CD4-positive, CD25-positive, alpha-beta regulatory T cell (primary cell): ENCODE measurements around the gene SLC12A5. TPM values are rescaled to one million over a fixed set of nuclear protein-coding genes. Genes with fewer than 3 reads are reported as not detected.

Experiments used
- ATAC-seq, 2 donors: fragments of 150-1000 bp; cut with Tn5 transposase; one replicate each; pipeline ENCODE4 v1.10.0; 2021; ENCODE audit warnings: low read depth in 2 of 2, moderate number of reproducible peaks in 2 of 2, moderate library complexity in 1 of 2
- DNase-seq, 3 donors: peaks; one replicate each; pipeline versions ENCODE4 v3.0.0 to v3.0.0-alpha.2; 2012 to 2022; ENCODE audit warnings: mixed read lengths in 1 of 3
- H3K27ac ChIP-seq: one replicate; pipeline ENCODE4 v1.7.0; 2013; ENCODE audit warnings: mild to moderate bottlenecking, low read length; ENCODE audit not compliant: insufficient read depth, poor library complexity, severe bottlenecking
- H3K27me3 ChIP-seq: one replicate; pipeline ENCODE4 v1.7.0; 2013; ENCODE audit warnings: low read length; ENCODE audit not compliant: control insufficient read depth, insufficient read depth
- H3K36me3 ChIP-seq: one replicate; pipeline ENCODE4 v1.7.0; 2013; ENCODE audit warnings: mild to moderate bottlenecking, low read length, moderate library complexity; ENCODE audit not compliant: control insufficient read depth, insufficient read depth
- H3K4me1 ChIP-seq: 2 replicates; pipeline ENCODE4 v1.7.0; 2013; ENCODE audit warnings: mild to moderate bottlenecking, low read length; ENCODE audit not compliant: insufficient read depth, control insufficient read depth, poor library complexity, severe bottlenecking
- H3K4me3 ChIP-seq: one replicate; pipeline ENCODE4 v1.7.0; 2013; ENCODE audit warnings: low read depth, mild to moderate bottlenecking, low read length, moderate library complexity
- H3K9me3 ChIP-seq, 2 experiments: 1 replicate in 1 of 2; 2 replicates in 1 of 2; pipeline ENCODE4 v1.7.0; 2013; ENCODE audit warnings: low read length in 2 of 2, mild to moderate bottlenecking in 1 of 2, moderate library complexity in 1 of 2; ENCODE audit not compliant: control insufficient read depth in 2 of 2
- H3K27ac Mint-ChIP-seq, 3 donors: one replicate each; pipeline ENCODE4 v1.8.0; 2020 to 2022; ENCODE audit warnings: mild to moderate bottlenecking in 3 of 3, mixed read lengths in 3 of 3, moderate library complexity in 2 of 3
- H3K27me3 Mint-ChIP-seq: one replicate; pipeline ENCODE4 v1.8.0; 2022; ENCODE audit warnings: mild to moderate bottlenecking, mixed read lengths
- H3K36me3 Mint-ChIP-seq: one replicate; pipeline ENCODE4 v1.8.0; 2020; ENCODE audit warnings: mixed read lengths
- H3K4me1 Mint-ChIP-seq, 4 donors: one replicate each; pipeline ENCODE4 v1.8.0; 2020 to 2022; ENCODE audit warnings: mixed read lengths in 4 of 4, mild to moderate bottlenecking in 1 of 4
- H3K4me3 Mint-ChIP-seq, 4 donors: one replicate each; pipeline ENCODE4 v1.8.0; 2020 to 2022; ENCODE audit warnings: mild to moderate bottlenecking in 4 of 4, mixed read lengths in 4 of 4, moderate library complexity in 3 of 4
- H3K9me3 Mint-ChIP-seq, 7 donors: one replicate each; pipeline ENCODE4 v1.8.0; 2020 to 2022; ENCODE audit warnings: mixed read lengths in 7 of 7, mild to moderate bottlenecking in 3 of 7, moderate library complexity in 2 of 7
- polyA plus RNA-seq, 4 donors: library from polyadenylated mRNA; unstranded; fragments of 300-500 nt; fragmentation: Illumina TruSeq; gene quantifications; one replicate each; pipeline ENCODE4 v1.2.3, GENCODE V29; 2021
- total RNA-seq: library from RNA; stranded (reverse); gene quantifications from one replicate; pipeline ENCODE4 v1.2.3, GENCODE V29; 2022

SLC12A5 gene
- total and polyA plus RNA-seq, 5 donors from 2014 or later, result not detected

DNA sequence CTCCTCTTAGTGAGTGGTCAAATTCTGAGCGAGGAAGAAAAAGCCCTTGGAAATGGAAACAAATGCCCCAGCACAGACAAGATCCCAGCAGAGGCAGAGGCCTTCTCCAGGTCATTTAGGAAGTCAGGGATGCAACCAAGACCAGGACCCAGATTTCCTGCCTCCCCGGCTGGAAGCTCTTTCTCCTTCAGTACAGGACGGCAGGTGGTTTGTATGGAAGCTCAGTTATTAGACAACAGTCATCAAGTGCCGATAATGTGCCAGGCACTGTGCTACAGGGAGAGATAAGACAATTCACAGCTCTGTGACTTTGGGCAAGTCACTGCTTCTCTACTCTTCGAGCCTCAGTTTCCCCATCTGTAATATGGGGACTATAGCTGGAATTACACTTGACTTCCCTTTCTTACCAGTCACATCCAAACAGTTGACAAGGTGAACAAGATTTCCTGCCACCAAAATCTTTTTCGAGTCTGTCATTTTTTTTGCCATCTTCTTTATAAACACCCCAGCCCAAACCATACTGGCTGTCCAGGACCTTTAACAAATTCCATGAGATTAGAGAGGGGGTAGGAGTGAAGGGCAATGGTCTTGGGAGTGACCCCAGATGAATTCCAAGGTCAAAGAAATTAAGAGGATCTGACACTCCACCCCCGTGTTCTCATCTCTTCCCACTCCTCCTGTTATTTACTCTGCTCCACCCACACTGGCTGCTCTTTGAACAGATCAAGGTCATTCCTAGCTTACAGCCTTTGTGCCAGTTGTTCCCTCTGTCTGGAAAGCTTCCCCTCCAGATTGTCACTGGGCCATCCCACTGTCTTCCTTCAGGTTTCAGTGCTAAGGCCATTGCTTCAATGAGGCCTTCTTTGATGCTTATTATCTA lies 14.3 kb upstream of the SLC12A5 start:
- H3K27me3 Mint-ChIP-seq, result peaks cover 58% of the 10 kb centered on the region
- no peaks in the 10 kb centered on the region for H3K9me3 ChIP-seq
- H3K27ac ChIP-seq, result no peak overlapping the region
- no peak overlapping the region for H3K4me3 ChIP-seq
- H3K27me3 ChIP-seq, result peaks cover 11% of the 10 kb centered on the region
- H3K4me3 Mint-ChIP-seq, result peak overlapping the region; percentile 47 to 68 (median 60)
- no peak for ATAC-seq
- H3K36me3 Mint-ChIP-seq, result no peaks in the 10 kb centered on the region
- H3K4me1 ChIP-seq, result peaks cover 41% of the 10 kb centered on the region
- H3K9me3 Mint-ChIP-seq, result peaks cover 0 to 7% (median 0%) of the 10 kb centered on the region in 7 donors
- DNase-seq, result no peak
- H3K36me3 ChIP-seq, result no peaks in the 10 kb centered on the region
- H3K4me1 Mint-ChIP-seq, result peaks cover 10 to 41% (median 29%) of the 10 kb centered on the region in 4 donors
- H3K27ac Mint-ChIP-seq, result peak overlapping the region in 2 of 3 donors; percentile 20 to 76

DNA sequence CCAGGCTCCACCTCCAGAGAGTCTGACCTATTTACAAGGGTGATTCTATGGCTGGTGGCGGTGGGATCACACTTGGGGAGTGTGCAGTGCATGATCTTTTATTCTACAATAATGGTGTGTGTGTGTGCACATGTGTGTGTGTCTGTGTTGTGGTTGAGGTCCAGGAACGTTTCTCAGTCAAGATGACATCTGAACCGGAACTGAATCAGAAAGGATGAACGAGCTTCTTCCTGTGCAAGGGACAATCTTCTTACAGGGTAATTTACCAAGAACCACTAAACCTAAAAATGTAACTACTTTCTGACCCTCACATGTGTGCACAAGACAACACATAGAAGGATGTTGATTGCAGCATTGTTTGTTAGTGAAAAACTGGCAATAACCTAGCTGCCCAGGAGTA lies 11.7 kb upstream of the SLC12A5 start:
- Histone ChIP-seq H3K36me3 (no peaks in the 10 kb centered on the region), H3K27ac (no peak overlapping the region), H3K4me3 (no peak overlapping the region), H3K27me3 (peaks cover 14% of the 10 kb centered on the region), H3K4me1 (peaks cover 27% of the 10 kb centered on the region), H3K9me3 (no peaks in the 10 kb centered on the region)
- H3K27ac Mint-ChIP-seq, result no peak overlapping the region
- H3K36me3 Mint-ChIP-seq, result peaks cover 4% of the 10 kb centered on the region
- peaks cover 0 to 4% (median 0%) of the 10 kb centered on the region in 7 donors for H3K9me3 Mint-ChIP-seq
- peaks cover 43% of the 10 kb centered on the region for H3K27me3 Mint-ChIP-seq
- no peak overlapping the region for H3K4me3 Mint-ChIP-seq
- no peak for ATAC-seq
- H3K4me1 Mint-ChIP-seq, result peaks cover 10 to 34% (median 18%) of the 10 kb centered on the region in 4 donors
- no peak for DNase-seq

DNA sequence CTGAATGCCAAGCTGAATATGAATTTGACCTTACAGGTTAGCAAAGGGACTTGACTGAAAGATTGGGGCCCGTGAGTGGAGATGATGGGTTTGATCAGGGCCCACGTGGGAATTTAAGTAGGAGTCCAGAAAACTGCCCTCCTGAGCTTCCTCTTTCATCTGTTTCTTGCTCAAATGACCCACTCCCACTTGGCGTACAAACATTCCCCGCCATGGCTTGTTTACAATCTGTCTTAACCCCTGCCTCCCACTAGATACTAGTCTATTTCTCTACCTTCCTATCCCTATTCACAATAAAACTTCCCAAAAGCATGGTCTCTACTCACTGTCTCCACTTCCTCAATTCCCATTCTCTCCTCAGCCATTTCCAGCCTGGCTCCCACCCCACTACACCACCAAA lies 10.9 kb upstream of the SLC12A5 start:
- H3K36me3 Mint-ChIP-seq, result peaks cover 4% of the 10 kb centered on the region
- H3K4me1 ChIP-seq, result peaks cover 31% of the 10 kb centered on the region
- ATAC-seq (no peak), DNase-seq (no peak)
- H3K27me3 Mint-ChIP-seq, result peaks cover 41% of the 10 kb centered on the region
- H3K27ac Mint-ChIP-seq, result no peak overlapping the region
- no peaks in the 10 kb centered on the region for H3K36me3 ChIP-seq
- peaks cover 14% of the 10 kb centered on the region for H3K27me3 ChIP-seq
- peaks cover 8 to 34% (median 15%) of the 10 kb centered on the region in 4 donors for H3K4me1 Mint-ChIP-seq
- peak overlapping the region in 1 of 4 donors; percentile 49 for H3K4me3 Mint-ChIP-seq
- no peak overlapping the region for H3K27ac ChIP-seq
- peaks cover 0 to 4% (median 0%) of the 10 kb centered on the region in 7 donors for H3K9me3 Mint-ChIP-seq
- H3K9me3 ChIP-seq, result no peaks in the 10 kb centered on the region
- no peak overlapping the region for H3K4me3 ChIP-seq

DNA sequence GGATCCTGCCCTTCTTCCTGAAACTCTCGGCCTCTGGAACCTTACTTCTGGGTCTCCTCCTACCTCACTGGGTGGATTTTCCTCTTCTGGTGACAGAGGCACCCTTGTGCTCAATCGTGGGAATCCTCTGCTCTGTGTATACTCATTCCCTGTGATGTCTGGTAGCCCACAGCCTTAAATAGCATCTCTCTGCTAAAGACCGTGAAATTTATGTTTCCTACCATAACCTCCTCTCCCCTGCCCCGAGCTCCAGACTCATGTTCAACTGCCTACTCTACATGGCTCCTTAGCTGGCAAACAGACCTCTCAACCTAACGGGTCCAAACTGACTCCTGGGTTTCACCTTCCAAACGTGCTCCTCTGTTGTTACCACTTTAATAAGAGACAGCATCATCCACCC lies 10.4 kb upstream of the SLC12A5 start:
- H3K4me3 Mint-ChIP-seq, result peak overlapping the region in 1 of 4 donors; percentile 49
- peaks cover 45% of the 10 kb centered on the region for H3K27me3 Mint-ChIP-seq
- H3K4me3 ChIP-seq, result no peak overlapping the region
- peaks cover 18% of the 10 kb centered on the region for H3K27me3 ChIP-seq
- peaks cover 0 to 4% (median 0%) of the 10 kb centered on the region in 7 donors for H3K9me3 Mint-ChIP-seq
- no peaks in the 10 kb centered on the region for H3K9me3 ChIP-seq
- peaks cover 28% of the 10 kb centered on the region for H3K4me1 ChIP-seq
- DNase-seq, result no peak
- ATAC-seq, result no peak
- no peak overlapping the region for H3K27ac ChIP-seq
- H3K4me1 Mint-ChIP-seq, result peaks cover 13 to 37% (median 19%) of the 10 kb centered on the region in 4 donors
- no peak overlapping the region for H3K27ac Mint-ChIP-seq
- no peaks in the 10 kb centered on the region for H3K36me3 ChIP-seq
- peaks cover 4% of the 10 kb centered on the region for H3K36me3 Mint-ChIP-seq

DNA sequence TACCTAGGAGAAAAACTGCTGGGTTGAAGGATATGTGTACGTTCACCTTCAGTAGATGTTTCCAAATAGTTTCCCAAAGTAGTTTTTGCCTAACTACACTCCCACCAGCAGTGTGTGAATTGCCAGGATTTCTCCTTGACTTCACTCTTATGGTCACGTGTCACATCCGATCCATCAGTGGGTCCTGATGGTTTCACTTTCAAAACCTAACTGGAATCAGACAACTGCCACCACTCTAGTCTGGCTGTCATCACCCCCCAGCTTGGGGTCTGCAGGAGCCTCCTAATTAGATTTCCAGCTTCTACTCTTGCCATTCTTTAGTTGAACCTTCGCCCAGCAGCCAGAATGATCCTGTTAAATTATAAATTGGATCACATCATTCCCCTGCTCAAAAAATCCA lies 8.5 kb upstream of the SLC12A5 start:
- peaks cover 9 to 27% (median 15%) of the 10 kb centered on the region in 4 donors for H3K4me1 Mint-ChIP-seq
- H3K27ac ChIP-seq, result no peak overlapping the region
- H3K27me3 ChIP-seq, result peaks cover 19% of the 10 kb centered on the region
- ATAC-seq, result no peak
- no peaks in the 10 kb centered on the region for H3K36me3 ChIP-seq
- peaks cover 4% of the 10 kb centered on the region for H3K36me3 Mint-ChIP-seq
- peaks cover 0 to 4% (median 0%) of the 10 kb centered on the region in 7 donors for H3K9me3 Mint-ChIP-seq
- no peak overlapping the region for H3K27ac Mint-ChIP-seq
- no peak overlapping the region for H3K4me3 ChIP-seq
- peak overlapping the region in 1 of 4 donors; percentile 14 for H3K4me3 Mint-ChIP-seq
- peaks cover 47% of the 10 kb centered on the region for H3K27me3 Mint-ChIP-seq
- peaks cover 21% of the 10 kb centered on the region for H3K4me1 ChIP-seq
- H3K9me3 ChIP-seq, result no peaks in the 10 kb centered on the region
- DNase-seq, result peak in 1 of 3 donors; percentile 40

DNA sequence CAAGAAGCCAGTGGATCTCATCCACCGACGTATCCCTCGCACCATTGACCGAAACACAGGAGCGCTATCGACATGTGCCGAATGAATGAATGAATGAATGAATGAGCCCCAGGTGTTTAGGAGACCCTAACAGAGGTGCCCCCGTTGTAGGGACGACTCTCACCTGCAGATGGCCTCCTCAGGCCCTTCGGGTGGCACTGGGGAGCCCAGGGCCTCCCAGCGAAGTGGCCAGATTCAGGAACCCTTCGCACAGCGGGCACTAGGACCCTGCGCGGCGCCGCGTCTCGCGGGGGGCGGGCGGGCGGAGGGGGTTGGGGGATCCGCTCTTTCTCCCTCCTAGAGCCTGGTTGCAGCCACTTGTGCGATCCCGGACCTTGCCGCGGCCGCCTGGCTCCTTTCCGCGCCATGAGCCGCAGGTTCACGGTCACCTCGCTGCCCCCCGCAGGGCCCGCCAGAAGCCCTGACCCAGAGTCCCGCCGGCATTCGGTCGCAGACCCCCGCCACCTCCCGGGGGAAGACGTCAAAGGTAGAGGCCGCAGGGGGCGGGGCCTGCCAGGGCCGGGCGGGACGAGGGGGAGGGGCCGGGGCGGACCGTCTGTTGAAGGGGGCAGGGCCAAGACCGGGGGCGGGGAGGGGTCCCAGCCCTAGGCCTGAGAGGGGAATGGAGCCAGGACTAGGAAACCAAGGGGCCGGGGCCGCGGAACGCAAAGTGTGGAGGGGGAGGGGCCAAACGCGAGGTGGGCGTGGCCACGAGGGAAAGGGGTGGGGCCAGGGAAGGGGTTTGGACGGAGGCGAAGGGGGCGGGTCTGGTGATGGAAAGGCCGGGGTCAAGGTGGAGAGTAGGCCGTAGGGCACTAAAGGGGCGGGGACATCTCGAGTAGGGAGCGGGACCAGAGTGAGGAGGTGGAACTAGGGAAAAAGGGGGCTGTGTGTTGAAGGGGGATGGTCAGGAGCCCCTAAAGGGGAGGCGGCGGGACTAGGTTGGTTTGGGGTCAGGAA lies 7.4 kb upstream of the SLC12A5 start:
- no peak overlapping the region for H3K4me3 ChIP-seq

DNA sequence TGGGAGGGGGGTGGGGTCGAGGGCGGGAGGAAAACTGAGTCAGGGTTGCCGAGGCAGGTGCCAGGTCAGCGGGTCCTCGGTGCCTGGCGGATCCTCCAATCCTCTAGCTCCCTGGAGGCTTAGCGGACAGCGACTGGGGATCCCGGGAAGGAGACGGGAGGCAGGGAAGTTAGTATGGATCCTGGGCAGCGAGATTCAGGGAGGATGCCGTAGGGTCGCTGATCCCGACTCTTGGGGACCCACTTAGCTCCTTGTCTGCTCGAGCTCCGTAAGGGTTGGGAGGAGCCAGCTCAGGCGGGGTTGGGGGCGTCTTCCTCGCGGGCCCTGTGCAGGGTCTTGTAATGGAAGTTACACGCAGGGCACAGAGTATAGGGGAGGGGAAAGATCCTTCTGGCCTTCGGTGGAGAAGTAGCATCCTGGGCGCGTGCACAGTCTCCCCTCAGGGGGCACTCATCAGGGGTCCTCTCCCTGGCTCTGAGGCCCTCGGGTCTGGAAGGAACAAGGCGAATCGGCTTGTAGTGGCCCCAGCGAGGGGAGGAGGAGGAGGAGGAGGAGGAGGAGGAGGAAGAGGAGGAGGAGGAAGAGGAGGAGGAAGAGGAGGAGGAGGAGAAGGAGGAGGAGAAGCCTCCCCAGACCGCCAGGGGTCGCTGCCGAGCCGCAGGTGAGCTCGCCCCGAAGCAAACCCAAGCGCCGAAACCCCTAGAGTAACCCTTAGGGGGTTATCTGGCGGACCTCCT lies 6.4 kb upstream of the SLC12A5 start:
- Histone ChIP-seq H3K27me3 (peaks cover 18% of the 10 kb centered on the region), H3K27ac (no peak overlapping the region), H3K4me1 (peaks cover 21% of the 10 kb centered on the region), H3K36me3 (no peaks in the 10 kb centered on the region), H3K4me3 (peak overlapping the region; percentile 24), H3K9me3 (no peaks in the 10 kb centered on the region)
- peaks cover 4% of the 10 kb centered on the region for H3K36me3 Mint-ChIP-seq
- H3K4me1 Mint-ChIP-seq, result peaks cover 9 to 27% (median 13%) of the 10 kb centered on the region in 4 donors
- peak overlapping the region; percentile 63 to 85 (median 76) for H3K4me3 Mint-ChIP-seq
- H3K27me3 Mint-ChIP-seq, result peaks cover 57% of the 10 kb centered on the region
- peak; percentile 54 to 56 for ATAC-seq
- peak; percentile 64 to 74 (median 70) for DNase-seq
- no peak overlapping the region for H3K27ac Mint-ChIP-seq
- peaks cover 0 to 4% (median 0%) of the 10 kb centered on the region in 7 donors for H3K9me3 Mint-ChIP-seq

More for the DNA sequence above, 7.4 kb upstream of the SLC12A5 start:
- peak overlapping the region in 2 of 3 donors; percentile 69 to 72 for H3K27ac Mint-ChIP-seq
- peaks cover 9 to 27% (median 15%) of the 10 kb centered on the region in 4 donors for H3K4me1 Mint-ChIP-seq
- Histone ChIP-seq H3K4me1 (peaks cover 21% of the 10 kb centered on the region), H3K27ac (no peak overlapping the region), H3K27me3 (peaks cover 20% of the 10 kb centered on the region), H3K36me3 (no peaks in the 10 kb centered on the region), H3K9me3 (no peaks in the 10 kb centered on the region)
- ATAC-seq (peak; percentile 18 to 22), DNase-seq (peak in 2 of 3 donors; percentile 40 to 54)
- H3K9me3 Mint-ChIP-seq, result peaks cover 0 to 4% (median 0%) of the 10 kb centered on the region in 7 donors
- peaks cover 48% of the 10 kb centered on the region for H3K27me3 Mint-ChIP-seq
- H3K36me3 Mint-ChIP-seq, result peaks cover 4% of the 10 kb centered on the region
- peak overlapping the region; percentile 75 to 85 (median 78) for H3K4me3 Mint-ChIP-seq
